PC-3 (cell line): ENCODE results near the gene ATAD3A.

Experiments used
- EZH2 ChIP-seq: fragments of 300-600 bp; sonication (generic); IDR thresholded peaks from one replicate; pipeline ENCODE4 v1.6.1; 2017; ENCODE audit warnings: antibody characterized with exemption, mild to moderate bottlenecking, low read length; ENCODE audit not compliant: unreplicated experiment
- EZH2phosphoT487 ChIP-seq: fragments of 300-600 bp; sonication (generic); IDR thresholded peaks from 2 replicates; pipeline ENCODE4 v1.6.1; 2018; ENCODE audit warnings: mild to moderate bottlenecking, antibody characterized with exemption, low read length, borderline replicate concordance
- TF ChIP-seq, protein P1 (sequence below): fragments of 300-600 bp; sonication (generic); conservative IDR thresholded peaks from 2 replicates; pipeline ENCODE4 v1.5.1; 2017; ENCODE audit warnings: antibody characterized with exemption, low read depth, mild to moderate bottlenecking, low read length

DNA sequence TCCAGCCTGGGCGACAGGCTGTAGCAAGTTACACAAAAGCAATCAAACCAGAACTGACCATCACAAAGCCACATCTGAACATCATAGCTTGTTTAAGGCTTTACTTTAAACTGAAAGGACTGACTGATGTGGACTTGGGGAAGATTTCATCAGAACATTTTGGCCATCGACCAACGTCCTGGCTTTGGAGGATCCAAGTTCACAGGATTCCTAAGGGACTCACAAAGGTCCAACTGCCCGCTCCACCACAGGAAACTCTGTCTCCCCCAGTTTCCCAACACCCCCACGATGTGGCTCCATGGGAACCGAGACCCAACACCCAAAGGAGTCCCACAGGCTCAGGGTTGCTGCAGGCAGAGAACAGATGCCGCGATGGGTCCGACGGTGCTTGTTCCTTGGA is 53.4 kb downstream of the ATAD3A start:
- TF ChIP-seq, protein P1, sequence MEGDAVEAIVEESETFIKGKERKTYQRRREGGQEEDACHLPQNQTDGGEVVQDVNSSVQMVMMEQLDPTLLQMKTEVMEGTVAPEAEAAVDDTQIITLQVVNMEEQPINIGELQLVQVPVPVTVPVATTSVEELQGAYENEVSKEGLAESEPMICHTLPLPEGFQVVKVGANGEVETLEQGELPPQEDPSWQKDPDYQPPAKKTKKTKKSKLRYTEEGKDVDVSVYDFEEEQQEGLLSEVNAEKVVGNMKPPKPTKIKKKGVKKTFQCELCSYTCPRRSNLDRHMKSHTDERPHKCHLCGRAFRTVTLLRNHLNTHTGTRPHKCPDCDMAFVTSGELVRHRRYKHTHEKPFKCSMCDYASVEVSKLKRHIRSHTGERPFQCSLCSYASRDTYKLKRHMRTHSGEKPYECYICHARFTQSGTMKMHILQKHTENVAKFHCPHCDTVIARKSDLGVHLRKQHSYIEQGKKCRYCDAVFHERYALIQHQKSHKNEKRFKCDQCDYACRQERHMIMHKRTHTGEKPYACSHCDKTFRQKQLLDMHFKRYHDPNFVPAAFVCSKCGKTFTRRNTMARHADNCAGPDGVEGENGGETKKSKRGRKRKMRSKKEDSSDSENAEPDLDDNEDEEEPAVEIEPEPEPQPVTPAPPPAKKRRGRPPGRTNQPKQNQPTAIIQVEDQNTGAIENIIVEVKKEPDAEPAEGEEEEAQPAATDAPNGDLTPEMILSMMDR, result no peak
- TF ChIP-seq EZH2 (no peak), EZH2phosphoT487 (no peak)
